Renal cortical epithelial cell (primary cell): Measurements from ENCODE around the gene OR2AT4. TPM values are rescaled to one million over a fixed set of nuclear protein-coding genes. Genes with fewer than 3 reads are reported as not detected.
"Not testable (repeated sequence)": the region's sequence is repeated elsewhere in the genome, so short reads cannot be mapped to it uniquely, and the experiment has no call there.

Experiments
- DNase-seq: peaks from one replicate; pipeline ENCODE4 v3.0.0-alpha.2; 2011; ENCODE audit warnings: low read depth
- total RNA-seq: library from RNA; depleted of rRNA; stranded (reverse); fragments of >200 nt; gene quantifications from 2 replicates; pipeline ENCODE4 v1.2.3, GENCODE V29; 2014

Gene OR2AT4
- total RNA-seq, 1 donor from 2014 or later: under 0.01 TPM

- DNase-seq: no peak
These were observed 27.7 kb downstream of the OR2AT4 start for GRCh38 chr11:75068993-75069392.

GRCh38 chr11:75068559-75068958, 28.1 kb downstream of the OR2AT4 start:
- DNase-seq: no peak

GRCh38 chr11:75066061-75066460, 30.6 kb downstream of the OR2AT4 start:
- peak; percentile 33 for DNase-seq

- DNase-seq: peak; percentile 92
These were observed 32.8 kb downstream of the OR2AT4 start for GRCh38 chr11:75063741-75064314.

- no peak for DNase-seq
These were observed 37.4 kb downstream of the OR2AT4 start for GRCh38 chr11:75059299-75059698.

- DNase-seq: peak; percentile 80
These were observed 39.9 kb downstream of the OR2AT4 start for GRCh38 chr11:75056814-75057213.

GRCh38 chr11:75055511-75055910, 41.2 kb downstream of the OR2AT4 start:
- DNase-seq: no peak

GRCh38 chr11:75052457-75052856, 44.2 kb downstream of the OR2AT4 start:
- no peak for DNase-seq

GRCh38 chr11:75051043-75051442, 45.6 kb downstream of the OR2AT4 start:
- peak; percentile 84 for DNase-seq

- no peak for DNase-seq
These were observed 46.2 kb downstream of the OR2AT4 start for GRCh38 chr11:75050516-75050915.

GRCh38 chr11:75049501-75050266, 47.0 kb downstream of the OR2AT4 start:
- peak; percentile 61 for DNase-seq

GRCh38 chr11:75047191-75047590, 49.5 kb downstream of the OR2AT4 start:
- DNase-seq: no peak

- DNase-seq: not testable (repeated sequence)
These were observed 50.0 kb downstream of the OR2AT4 start for GRCh38 chr11:75046668-75047067.

GRCh38 chr11:75044381-75045170, 52.1 kb downstream of the OR2AT4 start:
- DNase-seq: not testable (repeated sequence)

GRCh38 chr11:75041821-75042220, 54.9 kb downstream of the OR2AT4 start:
- DNase-seq: not testable (repeated sequence)

GRCh38 chr11:75041263-75041662, 55.4 kb downstream of the OR2AT4 start:
- DNase-seq: no peak

- no peak for DNase-seq
These were observed 56.4 kb downstream of the OR2AT4 start for GRCh38 chr11:75040167-75040770.

- DNase-seq: peak; percentile 77
These were observed 60.6 kb downstream of the OR2AT4 start for GRCh38 chr11:75035911-75036565.

- no peak for DNase-seq
These were observed 61.4 kb downstream of the OR2AT4 start for GRCh38 chr11:75035256-75035655.

- no peak for DNase-seq
These were observed 62.8 kb downstream of the OR2AT4 start for GRCh38 chr11:75033916-75034315.

GRCh38 chr11:75032550-75032935, 64.1 kb downstream of the OR2AT4 start:
- DNase-seq: no peak
